ENCODE data around the gene ERCC6L2.

GRCh38 chr9:95930277-95930676 lies 54.8 kb downstream of the ERCC6L2 start:
- TF ChIP-seq CTCF (IDR thresholded peaks at IDR 0.05; ENCODE audit: low read depth, low read length) (no peak), MYC (IDR thresholded peaks at IDR 0.05; ENCODE audit: low read depth, low read length) (no peak), POLR2A (IDR thresholded peaks at IDR 0.05; ENCODE audit: extremely low read depth, insufficient read length) (no peak), MAX (IDR thresholded peaks at IDR 0.05; ENCODE audit: low read depth, low read length) (no peak)

All from NB4 (cell line).